Measurements from ENCODE around the gene S1PR5.

Gene S1PR5

DNA sequence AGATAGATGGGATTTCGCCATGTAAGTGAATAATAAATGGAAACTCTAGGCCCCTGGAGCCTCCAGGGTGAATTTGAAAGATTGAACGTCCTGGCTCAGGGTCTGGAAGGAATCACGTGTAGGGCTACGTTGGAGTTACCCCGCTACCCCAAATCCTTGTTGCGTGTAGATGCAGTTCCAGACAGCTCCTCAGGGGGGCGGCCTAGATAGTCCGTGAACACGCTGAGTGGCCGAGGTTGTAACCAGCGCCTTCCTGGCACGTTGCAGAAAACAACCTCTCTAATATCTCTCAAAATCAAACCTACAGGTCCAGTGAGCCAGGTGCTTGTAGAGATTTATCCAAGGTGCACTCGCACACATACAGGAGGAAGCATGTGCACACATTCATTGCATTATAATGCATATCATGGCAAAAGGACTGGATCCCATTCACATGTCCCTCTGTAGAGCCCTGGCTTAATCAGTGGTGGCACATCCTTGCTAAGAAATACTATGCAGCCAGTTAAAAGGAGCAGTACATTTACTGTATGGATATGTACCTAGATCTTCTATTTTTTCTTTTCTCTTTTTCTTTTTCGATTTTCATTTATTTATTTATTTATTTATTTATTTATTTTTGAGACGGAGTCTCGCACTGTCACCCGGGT, 11.5 kb downstream of the S1PR5 start:
- Histone ChIP-seq H3K36me3 (ENCODE audit: control insufficient read depth, insufficient read depth, low read length) (no peaks in the 10 kb centered on the region), H3K4me1 (peaks cover 4% of the 10 kb centered on the region), H3K27ac (no peak overlapping the region), H3K9ac (no peak overlapping the region), H3K27me3 (ENCODE audit: control insufficient read depth, insufficient read depth, low read length) (no peaks in the 10 kb centered on the region), H3K4me3 (ENCODE audit: low read depth, low read length) (no peak overlapping the region), H3K4me2 (ENCODE audit: low read length) (no peak overlapping the region), H3K79me2 (peaks cover 11% of the 10 kb centered on the region), H3K9me3 (ENCODE audit: control insufficient read depth, low read length) (no peaks in the 10 kb centered on the region), H2AFZ (no peak overlapping the region)
- TF ChIP-seq, protein P1, sequence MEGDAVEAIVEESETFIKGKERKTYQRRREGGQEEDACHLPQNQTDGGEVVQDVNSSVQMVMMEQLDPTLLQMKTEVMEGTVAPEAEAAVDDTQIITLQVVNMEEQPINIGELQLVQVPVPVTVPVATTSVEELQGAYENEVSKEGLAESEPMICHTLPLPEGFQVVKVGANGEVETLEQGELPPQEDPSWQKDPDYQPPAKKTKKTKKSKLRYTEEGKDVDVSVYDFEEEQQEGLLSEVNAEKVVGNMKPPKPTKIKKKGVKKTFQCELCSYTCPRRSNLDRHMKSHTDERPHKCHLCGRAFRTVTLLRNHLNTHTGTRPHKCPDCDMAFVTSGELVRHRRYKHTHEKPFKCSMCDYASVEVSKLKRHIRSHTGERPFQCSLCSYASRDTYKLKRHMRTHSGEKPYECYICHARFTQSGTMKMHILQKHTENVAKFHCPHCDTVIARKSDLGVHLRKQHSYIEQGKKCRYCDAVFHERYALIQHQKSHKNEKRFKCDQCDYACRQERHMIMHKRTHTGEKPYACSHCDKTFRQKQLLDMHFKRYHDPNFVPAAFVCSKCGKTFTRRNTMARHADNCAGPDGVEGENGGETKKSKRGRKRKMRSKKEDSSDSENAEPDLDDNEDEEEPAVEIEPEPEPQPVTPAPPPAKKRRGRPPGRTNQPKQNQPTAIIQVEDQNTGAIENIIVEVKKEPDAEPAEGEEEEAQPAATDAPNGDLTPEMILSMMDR (IDR thresholded peaks at IDR 0.05) = peak; percentile 54

- H3K4me1 ChIP-seq = peaks cover 4% of the 10 kb centered on the region
- peak within 1 kb of the TSS; percentile 100 for H2AFZ ChIP-seq
- H3K79me2 ChIP-seq = peaks cover 24% of the 10 kb centered on the region
- H3K9me3 ChIP-seq (ENCODE audit: control insufficient read depth, low read length) = no peaks in the 10 kb centered on the region
- H3K36me3 ChIP-seq (ENCODE audit: control insufficient read depth, insufficient read depth, low read length) = no peaks in the 10 kb centered on the region
- TF ChIP-seq, protein P1 (IDR thresholded peaks at IDR 0.05) = no peak
- H3K27ac ChIP-seq = peak within 1 kb of the TSS; percentile 94
- H3K4me3 ChIP-seq (ENCODE audit: low read depth, low read length) = peak within 1 kb of the TSS; percentile 68
- no peaks in the 10 kb centered on the region for H3K27me3 ChIP-seq (ENCODE audit: control insufficient read depth, insufficient read depth, low read length)
- H3K9ac ChIP-seq = peak within 1 kb of the TSS; percentile 88
- H3K4me2 ChIP-seq (ENCODE audit: low read length) = peak within 1 kb of the TSS; percentile 66
Measured at GRCh38 chr19:10503002-10503789, 14.1 kb downstream of the S1PR5 start, which contains the start of gene KEAP1. Gene KEAP1, minus strand, starts transcription at chr19:10503356. Its CDS starts 3,323 bp downstream, at chr19:10500033.

DNA sequence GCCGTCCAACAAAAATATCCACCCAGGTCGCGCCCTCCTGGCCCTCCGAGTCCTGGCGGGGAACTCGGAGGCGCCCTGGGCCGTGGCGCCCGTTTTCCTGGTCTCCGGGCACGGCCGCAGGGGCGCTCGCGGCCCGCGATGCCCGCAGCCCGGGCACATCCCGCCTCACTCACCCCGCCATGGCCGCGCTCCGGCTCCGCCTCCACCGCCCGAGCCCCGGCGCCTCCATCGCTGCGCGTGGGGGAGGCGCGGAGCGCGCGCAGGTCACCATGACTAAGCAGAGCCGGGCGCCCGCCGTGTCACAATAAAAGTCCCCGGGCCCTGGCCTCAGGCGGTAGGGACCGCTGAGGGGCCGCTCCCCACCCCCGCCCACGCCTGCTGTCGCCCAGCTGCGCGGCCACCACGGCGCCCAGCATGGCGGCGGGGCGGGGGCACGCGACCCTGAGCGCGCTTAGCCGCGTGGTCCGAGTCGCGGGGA, 14.7 kb downstream of the S1PR5 start:
- TF ChIP-seq, protein P1 (IDR thresholded peaks at IDR 0.05) = no peak
- Histone ChIP-seq H3K27me3 (ENCODE audit: control insufficient read depth, insufficient read depth, low read length) (no peaks in the 10 kb centered on the region), H3K36me3 (ENCODE audit: control insufficient read depth, insufficient read depth, low read length) (no peaks in the 10 kb centered on the region), H3K4me2 (ENCODE audit: low read length) (peak overlapping the region; percentile 66), H3K4me3 (ENCODE audit: low read depth, low read length) (peak overlapping the region; percentile 68), H3K4me1 (peaks cover 4% of the 10 kb centered on the region), H2AFZ (peak overlapping the region; percentile 100), H3K79me2 (peaks cover 24% of the 10 kb centered on the region), H3K9me3 (ENCODE audit: control insufficient read depth, low read length) (no peaks in the 10 kb centered on the region), H3K9ac (peak overlapping the region; percentile 88), H3K27ac (peak overlapping the region; percentile 94)

- H3K27me3 ChIP-seq (ENCODE audit: control insufficient read depth, insufficient read depth, low read length) = no peaks in the 10 kb centered on the region
- H3K9me3 ChIP-seq (ENCODE audit: control insufficient read depth, low read length) = no peaks in the 10 kb centered on the region
- peak overlapping the region; percentile 94 for H3K27ac ChIP-seq
- peaks cover 24% of the 10 kb centered on the region for H3K79me2 ChIP-seq
- H3K4me3 ChIP-seq (ENCODE audit: low read depth, low read length) = peak overlapping the region; percentile 68
- peak overlapping the region; percentile 100 for H2AFZ ChIP-seq
- no peaks in the 10 kb centered on the region for H3K36me3 ChIP-seq (ENCODE audit: control insufficient read depth, insufficient read depth, low read length)
- peaks cover 4% of the 10 kb centered on the region for H3K4me1 ChIP-seq
- H3K9ac ChIP-seq = peak overlapping the region; percentile 88
- H3K4me2 ChIP-seq (ENCODE audit: low read length) = peak overlapping the region; percentile 66
- TF ChIP-seq, protein P1 (IDR thresholded peaks at IDR 0.05) = no peak
Measured at GRCh38 chr19:10501971-10502523, 15.2 kb downstream of the S1PR5 start.

Data from parathyroid adenoma (tissue), 2 donors.